SJCRH30 (cell line): Measurements from ENCODE around the gene ADGRD1. TPM values are rescaled to one million over a fixed set of nuclear protein-coding genes. Genes with fewer than 3 reads are reported as not detected.

Source experiments
- DNase-seq, 2 experiments: peaks; one replicate each; pipeline ENCODE4 v3.0.0-alpha.2; 2015 to 2020
- H3K27ac ChIP-seq: fragments of 250-450 bp; sonication (Bioruptor Pico); 2 replicates; pipeline ENCODE4 v1.5.1; 2020; ENCODE audit warnings: mild to moderate bottlenecking, moderate library complexity
- H3K27me3 ChIP-seq: fragments of 250-450 bp; sonication (Bioruptor Pico); 2 replicates; pipeline ENCODE4 v1.5.1; 2020; ENCODE audit warnings: mild to moderate bottlenecking, moderate library complexity
- H3K36me3 ChIP-seq: fragments of 250-450 bp; sonication (Bioruptor Pico); 2 replicates; pipeline ENCODE4 v1.5.1; 2020; ENCODE audit warnings: mild to moderate bottlenecking, moderate library complexity
- H3K4me1 ChIP-seq: fragments of 250-450 bp; sonication (Bioruptor Pico); 2 replicates; pipeline ENCODE4 v1.5.1; 2020; ENCODE audit warnings: mild to moderate bottlenecking, moderate library complexity
- H3K4me3 ChIP-seq: fragments of 250-450 bp; sonication (Bioruptor Pico); 2 replicates; pipeline ENCODE4 v1.5.1; 2020; ENCODE audit warnings: mild to moderate bottlenecking, moderate library complexity
- H3K9me3 ChIP-seq: fragments of 250-450 bp; sonication (Bioruptor Pico); replicated peaks from 2 replicates; pipeline ENCODE4 v1.5.1; 2020; ENCODE audit warnings: mild to moderate bottlenecking, moderate library complexity
- total RNA-seq: library from RNA; depleted of rRNA; stranded (reverse); fragments of >200 nt; shearing (Covaris generic); gene quantifications from 2 replicates; pipeline ENCODE4 v1.2.3, GENCODE V29; 2014

The ADGRD1 gene
- total RNA-seq, 1 experiment from 2014 or later, result 0.36 TPM

DNA sequence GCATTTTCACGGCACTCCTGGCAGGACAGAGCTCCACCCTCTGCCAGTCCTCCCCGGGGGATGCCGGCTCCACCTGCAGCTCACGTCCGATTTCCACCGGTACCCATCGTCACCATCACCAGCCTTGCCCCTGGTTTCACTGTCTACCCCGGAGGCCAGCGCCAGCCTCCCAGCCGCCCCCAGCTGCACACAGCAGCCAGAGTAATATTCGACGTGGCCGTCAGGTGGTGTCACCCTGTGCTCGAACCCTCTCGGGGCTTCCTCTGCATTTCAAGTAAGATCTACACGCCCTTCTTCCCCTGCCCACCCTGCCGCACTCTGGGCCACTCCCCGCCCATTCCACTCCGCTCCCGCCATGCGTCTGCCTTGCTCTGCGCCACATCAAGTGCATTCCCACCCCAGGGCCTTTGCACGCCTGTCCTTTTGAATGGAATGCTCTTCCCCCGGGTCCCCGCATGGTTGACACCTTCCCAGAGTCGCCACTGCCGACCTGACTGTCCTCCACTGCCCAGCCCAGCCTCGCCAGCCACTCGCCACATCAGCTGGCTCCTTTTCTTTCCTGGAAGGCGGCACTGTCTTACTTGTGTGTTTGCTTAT lies 80.3 kb downstream of the ADGRD1 start:
- no peak for DNase-seq
- no peaks in the 10 kb centered on the region for H3K27me3 ChIP-seq
- H3K4me3 ChIP-seq, result no peak overlapping the region
- no peaks in the 10 kb centered on the region for H3K9me3 ChIP-seq
- no peak overlapping the region for H3K27ac ChIP-seq
- H3K36me3 ChIP-seq, result no peaks in the 10 kb centered on the region
- no peaks in the 10 kb centered on the region for H3K4me1 ChIP-seq

- Histone ChIP-seq H3K36me3 (no peaks in the 10 kb centered on the region), H3K4me1 (no peaks in the 10 kb centered on the region), H3K27ac (no peak overlapping the region), H3K9me3 (no peaks in the 10 kb centered on the region), H3K27me3 (no peaks in the 10 kb centered on the region), H3K4me3 (no peak overlapping the region)
- no peak for DNase-seq
Observed at GRCh38 chr12:131034631-131035244, 81.0 kb downstream of the ADGRD1 start.

DNA sequence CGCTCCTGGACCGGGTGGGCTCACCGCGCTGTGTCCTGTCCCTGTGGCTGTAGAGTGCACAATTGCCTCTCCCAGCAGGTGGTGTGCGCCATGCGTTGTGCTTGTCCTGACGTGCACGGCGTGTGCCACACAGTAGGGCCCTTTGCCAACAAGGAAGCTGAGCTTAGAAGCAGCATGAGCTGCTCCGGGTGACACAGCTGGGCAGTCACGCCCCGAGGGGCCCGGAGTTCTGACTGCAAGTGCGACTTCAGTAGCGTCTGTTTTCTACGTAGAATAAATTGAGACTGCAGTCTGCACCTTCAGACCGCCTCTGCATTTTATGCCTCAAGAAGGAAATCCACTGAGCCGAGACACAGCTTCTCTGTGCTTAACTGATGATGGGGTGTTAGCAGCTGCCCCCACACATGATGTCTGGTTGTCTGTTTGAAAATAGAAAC lies 81.6 kb downstream of the ADGRD1 start:
- Histone ChIP-seq H3K36me3 (no peaks in the 10 kb centered on the region), H3K27me3 (no peaks in the 10 kb centered on the region), H3K4me3 (no peak overlapping the region), H3K27ac (no peak overlapping the region), H3K9me3 (no peaks in the 10 kb centered on the region), H3K4me1 (no peaks in the 10 kb centered on the region)
- no peak for DNase-seq

GRCh38 chr12:131038159-131038558 lies 84.5 kb downstream of the ADGRD1 start:
- Histone ChIP-seq H3K4me1 (no peaks in the 10 kb centered on the region), H3K27ac (no peak overlapping the region), H3K9me3 (no peaks in the 10 kb centered on the region), H3K27me3 (0 out of 2 replicates have a peak, but pooled peaks cover 4% of the 10 kb centered on the region), H3K4me3 (no peak overlapping the region), H3K36me3 (no peaks in the 10 kb centered on the region)
- no peak for DNase-seq

GRCh38 chr12:131038961-131039950 lies 85.5 kb downstream of the ADGRD1 start:
- Histone ChIP-seq H3K27ac (no peak overlapping the region), H3K27me3 (0 out of 2 replicates have a peak, but pooled peaks cover 4% of the 10 kb centered on the region), H3K36me3 (no peaks in the 10 kb centered on the region), H3K4me3 (no peak overlapping the region), H3K4me1 (no peaks in the 10 kb centered on the region), H3K9me3 (no peaks in the 10 kb centered on the region)
- no peak for DNase-seq

DNA sequence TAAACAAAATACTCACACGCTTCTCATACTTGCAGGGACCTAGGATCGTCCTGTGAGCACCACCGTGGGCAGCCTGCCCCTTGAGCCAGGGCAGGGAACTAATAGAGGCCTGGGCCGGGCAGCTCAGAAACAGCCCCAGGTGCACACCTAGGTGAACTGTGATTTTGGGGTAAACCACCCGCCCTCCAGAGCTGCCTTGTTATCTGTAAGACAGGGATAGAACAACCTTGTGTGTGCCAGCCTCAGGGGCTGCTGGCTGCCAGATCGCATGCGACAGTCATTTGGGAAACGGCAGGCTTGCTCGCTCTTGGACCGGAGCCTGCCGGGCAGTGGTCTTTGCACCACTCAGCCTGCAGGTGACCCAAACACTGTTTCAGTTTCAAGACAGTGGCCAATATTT lies 86.8 kb downstream of the ADGRD1 start:
- H3K9me3 ChIP-seq, result no peaks in the 10 kb centered on the region
- H3K27ac ChIP-seq, result no peak overlapping the region
- 0 out of 2 replicates have a peak, but pooled peaks cover 4% of the 10 kb centered on the region for H3K27me3 ChIP-seq
- DNase-seq, result no peak
- no peaks in the 10 kb centered on the region for H3K4me1 ChIP-seq
- H3K4me3 ChIP-seq, result no peak overlapping the region
- no peaks in the 10 kb centered on the region for H3K36me3 ChIP-seq

DNA sequence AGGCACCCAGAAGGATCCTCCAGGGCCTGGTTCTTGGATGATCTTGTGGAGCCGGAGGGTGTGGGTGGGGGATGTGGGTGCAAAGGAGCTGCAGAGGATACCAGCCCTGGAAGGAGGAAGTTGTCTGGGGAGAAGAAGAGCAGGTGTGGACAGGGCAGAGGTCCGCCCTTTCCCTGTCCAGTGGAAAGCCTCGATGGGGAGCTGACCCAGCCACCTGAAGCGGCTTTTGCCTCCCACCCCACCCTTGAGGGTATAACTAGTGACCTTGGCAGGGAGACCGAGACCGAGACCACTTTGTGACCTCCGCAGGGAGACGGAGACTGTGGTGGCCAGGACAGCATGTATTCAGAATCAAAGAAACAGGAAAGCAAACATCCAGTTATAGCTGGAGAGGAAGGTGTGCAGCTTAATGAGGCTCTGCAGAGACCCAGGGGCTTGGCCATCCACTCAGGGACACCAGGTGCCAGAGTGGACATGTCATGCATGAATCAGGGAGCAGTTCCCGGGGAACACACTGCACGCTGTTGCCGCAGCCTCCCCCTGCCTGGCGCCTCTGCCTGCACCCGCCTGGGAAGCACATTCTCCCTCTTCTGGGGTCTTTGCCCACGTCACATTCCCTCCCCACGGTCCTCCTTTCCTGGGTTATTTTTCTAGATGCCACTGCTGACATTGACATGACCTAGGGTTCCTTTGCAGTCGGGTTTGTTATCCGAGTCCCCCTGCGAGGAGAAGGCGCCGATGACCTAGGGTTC lies 87.7 kb downstream of the ADGRD1 start:
- DNase-seq, result no peak
- H3K4me1 ChIP-seq, result no peaks in the 10 kb centered on the region
- no peak overlapping the region for H3K27ac ChIP-seq
- H3K36me3 ChIP-seq, result no peaks in the 10 kb centered on the region
- H3K4me3 ChIP-seq, result no peak overlapping the region
- H3K9me3 ChIP-seq, result no peaks in the 10 kb centered on the region
- 0 out of 2 replicates have a peak, but pooled peaks cover 4% of the 10 kb centered on the region for H3K27me3 ChIP-seq

- Histone ChIP-seq H3K9me3 (no peaks in the 10 kb centered on the region), H3K4me3 (no peak overlapping the region), H3K36me3 (no peaks in the 10 kb centered on the region), H3K27me3 (0 out of 2 replicates have a peak, but pooled peaks cover 4% of the 10 kb centered on the region), H3K4me1 (no peaks in the 10 kb centered on the region), H3K27ac (no peak overlapping the region)
- no peak for DNase-seq
Observed at GRCh38 chr12:131041968-131042833, 88.5 kb downstream of the ADGRD1 start.

GRCh38 chr12:131042834-131043245 lies 89.1 kb downstream of the ADGRD1 start:
- DNase-seq, result no peak
- H3K27me3 ChIP-seq, result 0 out of 2 replicates have a peak, but pooled peaks cover 4% of the 10 kb centered on the region
- no peaks in the 10 kb centered on the region for H3K9me3 ChIP-seq
- H3K4me3 ChIP-seq, result no peak overlapping the region
- H3K27ac ChIP-seq, result no peak overlapping the region
- no peaks in the 10 kb centered on the region for H3K4me1 ChIP-seq
- no peaks in the 10 kb centered on the region for H3K36me3 ChIP-seq

- Histone ChIP-seq H3K4me3 (no peak overlapping the region), H3K9me3 (no peaks in the 10 kb centered on the region), H3K27ac (no peak overlapping the region), H3K36me3 (no peaks in the 10 kb centered on the region), H3K4me1 (no peaks in the 10 kb centered on the region), H3K27me3 (0 out of 2 replicates have a peak, but pooled peaks cover 4% of the 10 kb centered on the region)
- DNase-seq, result no peak
Observed at GRCh38 chr12:131043401-131043871, 89.7 kb downstream of the ADGRD1 start.

- 0 out of 2 replicates have a peak, but pooled peaks cover 4% of the 10 kb centered on the region for H3K27me3 ChIP-seq
- H3K4me3 ChIP-seq, result no peak overlapping the region
- no peak for DNase-seq
- no peak overlapping the region for H3K27ac ChIP-seq
- no peaks in the 10 kb centered on the region for H3K4me1 ChIP-seq
- no peaks in the 10 kb centered on the region for H3K9me3 ChIP-seq
- H3K36me3 ChIP-seq, result no peaks in the 10 kb centered on the region
Observed at GRCh38 chr12:131044136-131044535, 90.4 kb downstream of the ADGRD1 start.

GRCh38 chr12:131044760-131045381 lies 91.2 kb downstream of the ADGRD1 start:
- H3K4me3 ChIP-seq, result no peak overlapping the region
- H3K27me3 ChIP-seq, result 0 out of 2 replicates have a peak, but pooled peaks cover 4% of the 10 kb centered on the region
- no peaks in the 10 kb centered on the region for H3K9me3 ChIP-seq
- no peaks in the 10 kb centered on the region for H3K36me3 ChIP-seq
- H3K27ac ChIP-seq, result no peak overlapping the region
- DNase-seq, result no peak
- H3K4me1 ChIP-seq, result no peaks in the 10 kb centered on the region
